Uterus (tissue), 2 donors: ENCODE results near the gene SEPHS2.

ENCODE experiments used
- POLR2A ChIP-seq, 2 donors: fragments of 450-650 bp; IDR thresholded peaks; one replicate each; pipeline ENCODE4 v1.6.1; 2016; ENCODE audit warnings: antibody characterized with exemption in 2 of 2, mild to moderate bottlenecking in 1 of 2, moderate library complexity in 1 of 2
- TF ChIP-seq, protein P1 (sequence below), 4 experiments: fragments of 200-600 bp in 2 of 4; fragments of 450-650 bp in 2 of 4; sonication (generic) in 2 of 4; IDR thresholded peaks; one replicate each; pipeline ENCODE4 v1.5.1; 2016 to 2019; ENCODE audit warnings: antibody characterized with exemption in 4 of 4, mild to moderate bottlenecking in 2 of 4, moderate library complexity in 1 of 4

DNA sequence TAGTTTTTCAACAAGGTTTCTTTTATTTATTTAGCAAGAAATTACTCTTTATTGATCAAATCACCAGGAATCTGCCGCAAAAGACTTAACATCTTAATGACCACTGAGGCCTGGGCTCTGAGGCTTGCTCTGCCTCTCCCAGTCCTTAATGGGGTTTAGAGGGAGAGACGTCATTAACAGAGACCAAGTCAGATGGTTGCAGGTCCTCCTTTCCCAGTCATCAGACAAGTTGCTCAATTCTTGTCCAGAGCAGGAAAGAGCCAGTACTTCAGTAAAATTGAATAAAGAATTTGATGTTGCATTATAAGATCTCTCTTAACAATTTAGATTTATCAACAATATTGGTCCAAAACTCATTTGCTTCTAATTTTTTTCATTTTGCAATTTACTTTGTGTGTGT lies 2.0 kb downstream of the SEPHS2 start:
- TF ChIP-seq, protein P1, sequence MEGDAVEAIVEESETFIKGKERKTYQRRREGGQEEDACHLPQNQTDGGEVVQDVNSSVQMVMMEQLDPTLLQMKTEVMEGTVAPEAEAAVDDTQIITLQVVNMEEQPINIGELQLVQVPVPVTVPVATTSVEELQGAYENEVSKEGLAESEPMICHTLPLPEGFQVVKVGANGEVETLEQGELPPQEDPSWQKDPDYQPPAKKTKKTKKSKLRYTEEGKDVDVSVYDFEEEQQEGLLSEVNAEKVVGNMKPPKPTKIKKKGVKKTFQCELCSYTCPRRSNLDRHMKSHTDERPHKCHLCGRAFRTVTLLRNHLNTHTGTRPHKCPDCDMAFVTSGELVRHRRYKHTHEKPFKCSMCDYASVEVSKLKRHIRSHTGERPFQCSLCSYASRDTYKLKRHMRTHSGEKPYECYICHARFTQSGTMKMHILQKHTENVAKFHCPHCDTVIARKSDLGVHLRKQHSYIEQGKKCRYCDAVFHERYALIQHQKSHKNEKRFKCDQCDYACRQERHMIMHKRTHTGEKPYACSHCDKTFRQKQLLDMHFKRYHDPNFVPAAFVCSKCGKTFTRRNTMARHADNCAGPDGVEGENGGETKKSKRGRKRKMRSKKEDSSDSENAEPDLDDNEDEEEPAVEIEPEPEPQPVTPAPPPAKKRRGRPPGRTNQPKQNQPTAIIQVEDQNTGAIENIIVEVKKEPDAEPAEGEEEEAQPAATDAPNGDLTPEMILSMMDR (IDR thresholded peaks at IDR 0.05), result no peak
- no peak for TF ChIP-seq POLR2A (IDR thresholded peaks at IDR 0.05)
